Measurements from ENCODE around the gene LIN37. TPM values are rescaled to one million over a fixed set of nuclear protein-coding genes. Genes with fewer than 3 reads are reported as not detected.
"Not testable (repeated sequence)": the region's sequence is repeated elsewhere in the genome, so short reads cannot be mapped to it uniquely, and the experiment has no call there.

Gene LIN37
- polyA plus RNA-seq, 1 donor (not counting 4 experiments of a cell fraction or from before 2014, with no cell fraction given), result 6.7 TPM

- H3K27ac ChIP-seq (ENCODE audit: control insufficient read depth, insufficient read depth, low read length), result no peak overlapping the region
- dilution Hi-C loops (cut with MboI; ENCODE audit: extremely low pct_ligation_motif_present, low sequenced_read_pairs), result no loop called here
- H3K4me1 ChIP-seq (ENCODE audit: control insufficient read depth, extremely low read depth, insufficient read depth, low read length), result no peaks in the 10 kb centered on the region
- H3K79me2 ChIP-seq (ENCODE audit: control insufficient read depth, insufficient read depth, low read length), result no peaks in the 10 kb centered on the region
- FAIRE-seq (no peak), DNase-seq (ENCODE audit: low read depth, low spot score) (no peak)
- no peak overlapping the region for H3K4me2 ChIP-seq (ENCODE audit: control insufficient read depth, extremely low read depth, insufficient read depth, low read depth, low read length)
- peaks cover 14% of the 10 kb centered on the region for H3K27me3 ChIP-seq (ENCODE audit: control insufficient read depth, extremely low read depth, insufficient read depth, low read length)
- no peaks in the 10 kb centered on the region for H3K36me3 ChIP-seq (ENCODE audit: control insufficient read depth in 2 of 2, extremely low read depth in 1 of 2, insufficient read depth in 2 of 2, low read length in 2 of 2)
- H3K9me1 ChIP-seq (ENCODE audit: control insufficient read depth, extremely low read depth, insufficient read depth, low read length), result no peaks in the 10 kb centered on the region
- no peak overlapping the region for H3K9ac ChIP-seq (ENCODE audit: control insufficient read depth, extremely low read depth, insufficient read depth, low read length)
- H4K20me1 ChIP-seq (ENCODE audit: control insufficient read depth, extremely low read depth, insufficient read depth, low read length), result peaks cover 2% of the 10 kb centered on the region
- H3K4me3 ChIP-seq (ENCODE audit: control insufficient read depth in 2 of 3, extremely low read depth in 1 of 3, insufficient read depth in 2 of 3, low read depth in 1 of 3, low read length in 3 of 3), result no peak overlapping the region
- no peak overlapping the region for H2AFZ ChIP-seq (ENCODE audit: control insufficient read depth, low read length)
- TF ChIP-seq CTCF (optimal IDR thresholded peaks at IDR 0.05 in 1 of 3, IDR thresholded peaks at IDR 0.05 in 1 of 3, conservative IDR thresholded peaks at IDR 0.05 in 1 of 3; ENCODE audit: extremely low read depth in 1 of 3, insufficient read depth in 2 of 3, low read length in 3 of 3) (no peak), EZH2 (IDR thresholded peaks at IDR 0.05; ENCODE audit: low read length) (no peak)
- no peaks in the 10 kb centered on the region for H3K9me3 ChIP-seq (ENCODE audit: control insufficient read depth, low read depth, low read length)
Observed at GRCh38 chr19:35792888-35793287, 44.5 kb downstream of the LIN37 start.

- no peak overlapping the region for H2AFZ ChIP-seq (ENCODE audit: control insufficient read depth, low read length)
- H4K20me1 ChIP-seq (ENCODE audit: control insufficient read depth, extremely low read depth, insufficient read depth, low read length), result peaks cover 2% of the 10 kb centered on the region
- H3K79me2 ChIP-seq (ENCODE audit: control insufficient read depth, insufficient read depth, low read length), result no peaks in the 10 kb centered on the region
- no peak for FAIRE-seq
- no peaks in the 10 kb centered on the region for H3K4me1 ChIP-seq (ENCODE audit: control insufficient read depth, extremely low read depth, insufficient read depth, low read length)
- H3K9me1 ChIP-seq (ENCODE audit: control insufficient read depth, extremely low read depth, insufficient read depth, low read length), result no peaks in the 10 kb centered on the region
- no peak overlapping the region for H3K9ac ChIP-seq (ENCODE audit: control insufficient read depth, extremely low read depth, insufficient read depth, low read length)
- peaks cover 19% of the 10 kb centered on the region for H3K27me3 ChIP-seq (ENCODE audit: control insufficient read depth, extremely low read depth, insufficient read depth, low read length)
- dilution Hi-C loops (cut with MboI; ENCODE audit: extremely low pct_ligation_motif_present, low sequenced_read_pairs), result no loop called here
- H3K4me2 ChIP-seq (ENCODE audit: control insufficient read depth, extremely low read depth, insufficient read depth, low read depth, low read length), result no peak overlapping the region
- no peaks in the 10 kb centered on the region for H3K9me3 ChIP-seq (ENCODE audit: control insufficient read depth, low read depth, low read length)
- H3K4me3 ChIP-seq (ENCODE audit: control insufficient read depth in 2 of 3, extremely low read depth in 1 of 3, insufficient read depth in 2 of 3, low read depth in 1 of 3, low read length in 3 of 3), result no peak overlapping the region
- DNase-seq (ENCODE audit: low read depth, low spot score), result no peak
- TF ChIP-seq EZH2 (IDR thresholded peaks at IDR 0.05; ENCODE audit: low read length) (no peak), CTCF (optimal IDR thresholded peaks at IDR 0.05 in 1 of 3, IDR thresholded peaks at IDR 0.05 in 1 of 3, conservative IDR thresholded peaks at IDR 0.05 in 1 of 3; ENCODE audit: extremely low read depth in 1 of 3, insufficient read depth in 2 of 3, low read length in 3 of 3) (no peak)
- H3K36me3 ChIP-seq (ENCODE audit: control insufficient read depth in 2 of 2, extremely low read depth in 1 of 2, insufficient read depth in 2 of 2, low read length in 2 of 2), result no peaks in the 10 kb centered on the region
- no peak overlapping the region for H3K27ac ChIP-seq (ENCODE audit: control insufficient read depth, insufficient read depth, low read length)
Observed at GRCh38 chr19:35793381-35794165, 45.2 kb downstream of the LIN37 start.

GRCh38 chr19:35795564-35795963 is 47.2 kb downstream of the LIN37 start:
- dilution Hi-C loops (cut with MboI; ENCODE audit: extremely low pct_ligation_motif_present, low sequenced_read_pairs); H3K79me2 ChIP-seq (ENCODE audit: control insufficient read depth, insufficient read depth, low read length); DNase-seq (ENCODE audit: low read depth, low spot score); H3K4me1 ChIP-seq (ENCODE audit: control insufficient read depth, extremely low read depth, insufficient read depth, low read length); H4K20me1 ChIP-seq (ENCODE audit: control insufficient read depth, extremely low read depth, insufficient read depth, low read length); H3K9me3 ChIP-seq (ENCODE audit: control insufficient read depth, low read depth, low read length); FAIRE-seq; H3K9me1 ChIP-seq (ENCODE audit: control insufficient read depth, extremely low read depth, insufficient read depth, low read length); H3K9ac ChIP-seq (ENCODE audit: control insufficient read depth, extremely low read depth, insufficient read depth, low read length); H3K27ac ChIP-seq (ENCODE audit: control insufficient read depth, insufficient read depth, low read length); H3K36me3 ChIP-seq (ENCODE audit: control insufficient read depth in 2 of 2, extremely low read depth in 1 of 2, insufficient read depth in 2 of 2, low read length in 2 of 2); H3K4me2 ChIP-seq (ENCODE audit: control insufficient read depth, extremely low read depth, insufficient read depth, low read depth, low read length); H3K4me3 ChIP-seq (ENCODE audit: control insufficient read depth in 2 of 3, extremely low read depth in 1 of 3, insufficient read depth in 2 of 3, low read depth in 1 of 3, low read length in 3 of 3); H2AFZ ChIP-seq (ENCODE audit: control insufficient read depth, low read length): not testable (repeated sequence)
- peaks cover 19% of the 10 kb centered on the region for H3K27me3 ChIP-seq (ENCODE audit: control insufficient read depth, extremely low read depth, insufficient read depth, low read length)
